Kasumi-1 (cell line): ENCODE data around the gene C16orf95.
A peak's percentile ranks its signal among the peaks of the same experiment; 100 is the strongest.
"Not testable (repeated sequence)": the region's sequence is repeated elsewhere in the genome, so short reads cannot be mapped to it uniquely, and the experiment has no call there.

Experiments used
- DNase-seq, 2 experiments: peaks; one replicate each; lab custom pipeline; 2025; lab: John Stamatoyannopoulos, UW

C16orf95 gene

DNA sequence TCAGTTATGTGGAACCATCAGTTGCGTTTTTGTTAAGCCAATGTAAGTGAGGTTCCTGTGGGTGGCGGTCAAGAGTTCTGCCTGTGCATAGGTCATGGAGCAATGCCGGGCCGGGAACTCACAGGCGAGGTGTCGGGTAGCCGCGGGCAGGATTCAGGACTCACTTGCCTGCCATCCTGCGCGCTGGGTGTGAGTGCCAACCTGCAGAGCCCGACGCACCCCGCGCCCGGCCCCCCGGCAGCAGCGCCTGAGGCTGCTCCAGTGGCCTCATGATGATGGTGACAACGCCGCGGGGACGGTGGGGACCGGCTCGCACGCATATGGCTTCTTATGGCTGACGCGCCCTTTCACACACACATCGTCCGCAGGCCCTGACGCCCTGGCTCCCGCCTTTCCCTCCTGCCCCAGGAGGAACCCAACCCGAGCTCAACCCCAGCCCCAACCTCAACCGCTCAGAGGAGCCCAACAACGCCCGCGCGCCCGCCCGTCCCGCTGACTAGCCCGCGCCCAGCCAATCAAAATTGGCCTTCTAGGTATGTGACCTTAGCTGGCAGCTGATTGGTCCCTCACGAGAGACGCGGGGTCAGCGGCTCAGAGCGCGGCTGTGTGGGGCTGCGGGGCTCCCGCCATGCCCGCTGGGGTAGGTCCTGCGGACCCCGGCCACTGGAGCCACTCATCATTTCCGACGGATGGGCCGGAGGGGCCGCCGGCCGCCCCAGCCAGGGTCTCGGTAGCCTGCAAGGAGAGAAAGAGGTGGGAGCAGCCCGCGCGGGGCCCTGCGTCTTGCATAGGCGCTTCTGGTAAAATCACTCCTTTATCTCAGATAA lies at the start of gene C16orf95:
Gene C16orf95, minus strand, starts transcription at position 470 of the 827 bp plus-strand sequence. Its CDS starts 150 bp downstream, at position 320.
- peak; percentile 87 to 88 for DNase-seq

- no peak for DNase-seq
These were observed 49.7 kb upstream of the C16orf95 start for GRCh38 chr16:87366930-87367329.

DNA sequence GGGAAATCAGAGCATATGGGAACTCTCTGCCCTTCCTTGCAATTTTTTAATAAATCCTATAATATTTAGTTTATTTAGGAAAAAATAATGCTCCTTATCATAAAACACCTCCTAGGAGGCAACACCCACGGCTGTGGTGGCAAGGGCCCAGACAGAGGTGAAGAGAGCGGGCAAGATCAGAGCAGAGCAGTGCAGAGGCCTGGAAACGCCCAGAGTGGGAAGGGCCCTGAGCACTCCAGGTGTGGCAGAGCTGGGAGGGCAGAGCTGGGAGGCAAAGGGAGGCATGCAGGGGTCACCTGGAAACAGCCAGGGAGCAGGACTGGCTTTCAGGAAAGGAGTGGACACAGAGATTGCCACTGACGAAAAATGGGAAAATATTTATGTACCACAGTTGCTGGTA lies 49.1 kb upstream of the C16orf95 start:
- no peak for DNase-seq

DNA sequence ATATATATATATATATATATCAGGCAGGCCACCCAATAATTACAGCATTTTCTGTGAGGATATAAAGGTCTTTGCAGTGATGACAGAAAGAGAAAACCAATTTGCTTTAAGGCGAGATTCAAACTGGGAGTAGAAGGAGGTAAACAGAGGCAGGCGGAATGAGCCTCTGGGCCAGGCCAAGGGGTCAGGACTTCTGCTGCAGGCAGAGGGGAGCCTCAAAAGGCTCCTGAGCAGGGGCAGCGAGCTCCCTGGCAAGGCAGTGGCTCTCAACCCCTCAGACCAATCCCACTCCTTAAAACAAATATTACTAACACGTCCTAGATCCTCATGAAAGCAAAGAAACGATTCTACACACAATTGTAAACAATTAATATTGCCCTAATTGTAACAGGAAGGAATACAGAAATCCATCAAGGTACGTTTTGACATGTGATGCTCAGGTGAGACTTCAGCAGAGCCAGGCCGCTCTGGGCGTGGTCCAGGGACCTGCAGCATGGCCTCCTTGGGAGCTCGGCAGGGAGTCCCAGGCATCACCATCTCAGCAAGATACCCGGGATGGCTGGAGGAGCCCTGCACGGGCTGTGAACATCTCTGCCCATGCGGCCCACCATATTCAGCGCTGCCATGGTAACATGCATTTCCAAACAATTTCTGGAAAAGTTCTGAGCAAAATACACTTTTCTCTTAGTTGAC lies 48.0 kb upstream of the C16orf95 start:
- DNase-seq: no peak

DNA sequence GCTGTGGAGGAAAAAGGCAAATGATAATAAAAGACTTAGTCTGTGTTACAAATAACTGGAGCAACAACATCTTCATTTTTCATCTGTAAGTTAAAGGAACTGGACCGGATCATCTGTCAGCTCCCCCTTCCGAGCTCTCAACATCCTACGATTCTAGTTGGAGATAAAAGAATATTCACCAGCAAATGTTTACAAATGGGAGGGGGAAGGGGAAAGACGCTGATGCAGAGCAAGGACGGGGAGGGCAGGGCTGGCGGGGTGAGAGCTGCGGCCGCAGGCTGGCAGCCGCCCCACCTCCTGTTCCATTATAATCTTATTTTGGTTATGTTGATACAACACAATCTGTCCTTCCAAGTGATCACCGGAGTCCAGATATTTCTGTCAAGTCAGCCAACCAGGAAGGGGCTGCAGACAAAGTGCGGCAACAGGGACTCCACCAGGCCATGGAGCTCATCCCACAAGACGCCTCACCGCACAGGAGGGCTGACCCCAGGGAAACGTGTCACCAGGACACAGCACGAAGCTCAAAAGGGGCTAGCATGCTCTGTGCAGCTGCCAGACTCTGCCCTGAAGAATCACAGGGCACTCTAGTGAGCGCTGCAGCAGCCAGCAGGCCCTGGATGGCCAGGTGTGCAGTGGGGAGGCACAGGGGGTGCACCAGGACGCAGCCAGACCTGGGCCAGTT lies 46.7 kb upstream of the C16orf95 start:
- DNase-seq: no peak

DNA sequence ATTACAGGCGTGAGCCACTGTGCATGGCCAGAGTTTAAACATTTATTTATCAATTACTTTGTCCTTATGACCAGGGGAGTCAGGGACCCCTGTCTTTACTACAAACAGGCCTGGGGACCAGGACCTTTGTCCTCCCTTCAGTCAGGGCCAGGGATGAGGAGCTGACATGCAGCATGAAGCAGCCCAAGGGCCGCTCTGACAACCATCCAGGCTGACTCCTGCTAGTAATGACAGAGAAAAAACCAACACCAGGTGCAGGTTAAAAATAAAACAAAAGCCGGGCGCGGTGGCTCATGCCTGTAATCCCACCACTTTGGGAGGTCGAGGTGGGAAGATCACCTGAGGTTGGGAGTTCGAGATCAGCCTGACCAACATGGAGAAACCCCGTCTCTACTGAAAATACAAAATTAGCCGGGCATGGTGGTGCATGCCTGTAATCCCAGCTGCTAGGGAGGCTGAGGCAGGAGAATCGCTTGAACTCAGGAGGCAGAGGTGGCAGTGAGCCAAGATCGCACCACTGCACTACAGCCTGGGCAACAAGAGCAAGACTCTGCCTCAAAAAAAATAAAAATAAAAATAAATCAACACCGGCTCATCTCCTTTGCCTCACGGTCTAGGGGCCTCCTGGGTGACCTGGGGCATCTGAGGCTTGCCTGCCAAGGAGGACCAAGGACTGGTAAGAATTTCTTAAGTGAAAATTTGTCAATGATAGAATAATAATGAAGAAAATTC lies 45.8 kb upstream of the C16orf95 start:
- not testable (repeated sequence) for DNase-seq

GRCh38 chr16:87361916-87362619 lies 44.9 kb upstream of the C16orf95 start:
- DNase-seq: no peak

- DNase-seq: no peak
These were observed 43.8 kb upstream of the C16orf95 start for GRCh38 chr16:87360862-87361610.

DNA sequence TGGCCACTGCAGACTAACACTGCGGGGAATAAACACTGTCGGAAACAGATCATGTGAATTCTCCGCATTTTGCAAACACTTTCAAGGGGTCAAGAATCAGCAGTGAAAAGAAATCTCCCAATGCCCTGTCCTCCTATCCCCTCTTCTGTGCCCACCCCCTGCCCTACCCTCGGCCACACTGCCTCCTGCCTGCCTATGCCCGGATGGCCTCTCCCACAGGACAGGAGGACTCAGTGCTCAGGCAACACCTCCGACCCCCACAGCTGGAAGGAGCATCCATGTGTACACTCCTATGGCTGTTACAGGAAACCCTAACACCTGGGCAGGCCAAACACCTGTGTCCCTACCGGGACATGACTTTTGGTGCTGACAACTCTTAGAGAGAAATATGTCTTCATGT lies 41.9 kb upstream of the C16orf95 start:
- no peak for DNase-seq

- DNase-seq: no peak
These were observed 41.5 kb upstream of the C16orf95 start for GRCh38 chr16:87358696-87359095.

DNA sequence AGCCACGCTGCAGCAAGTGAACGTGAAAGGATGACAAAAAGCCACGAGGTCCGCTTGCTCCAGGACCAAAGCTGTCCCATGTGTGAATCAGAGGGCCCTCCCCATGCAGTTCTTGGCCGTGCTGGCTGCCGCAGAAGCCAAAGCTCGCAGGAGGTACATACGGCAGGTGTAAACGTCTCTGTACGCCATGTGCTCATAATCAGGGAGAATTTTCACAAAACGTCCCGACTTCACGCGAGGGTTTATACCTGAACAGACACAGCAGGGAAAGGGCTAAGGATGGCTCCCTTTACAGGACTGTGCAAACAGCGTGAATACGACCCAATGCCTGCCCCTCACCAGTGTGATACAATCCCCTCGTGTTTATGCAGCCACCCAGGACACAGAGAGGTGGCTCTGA lies 41.1 kb upstream of the C16orf95 start:
- no peak for DNase-seq

DNA sequence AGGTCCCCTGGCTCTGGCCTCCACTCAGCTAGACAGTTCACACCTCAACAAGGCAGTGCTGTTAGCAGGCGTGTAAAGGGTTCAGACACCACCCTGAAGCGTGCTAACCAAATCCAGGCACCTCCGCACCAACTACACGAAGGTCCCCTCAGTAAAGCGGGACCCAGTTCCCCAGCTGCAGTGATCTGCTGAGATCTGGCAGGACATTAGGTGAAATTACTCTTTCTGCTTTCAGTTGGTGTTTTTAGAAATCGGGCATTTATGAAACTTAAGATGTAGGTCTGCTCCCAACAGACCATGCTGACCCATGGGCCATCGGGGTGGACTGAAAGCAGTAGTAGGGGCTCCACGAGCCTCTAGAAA lies 39.3 kb upstream of the C16orf95 start:
- no peak for DNase-seq

GRCh38 chr16:87353613-87354012 lies 36.4 kb upstream of the C16orf95 start:
- no peak for DNase-seq

- no peak for DNase-seq
These were observed 35.6 kb upstream of the C16orf95 start for GRCh38 chr16:87352818-87353217.

DNA sequence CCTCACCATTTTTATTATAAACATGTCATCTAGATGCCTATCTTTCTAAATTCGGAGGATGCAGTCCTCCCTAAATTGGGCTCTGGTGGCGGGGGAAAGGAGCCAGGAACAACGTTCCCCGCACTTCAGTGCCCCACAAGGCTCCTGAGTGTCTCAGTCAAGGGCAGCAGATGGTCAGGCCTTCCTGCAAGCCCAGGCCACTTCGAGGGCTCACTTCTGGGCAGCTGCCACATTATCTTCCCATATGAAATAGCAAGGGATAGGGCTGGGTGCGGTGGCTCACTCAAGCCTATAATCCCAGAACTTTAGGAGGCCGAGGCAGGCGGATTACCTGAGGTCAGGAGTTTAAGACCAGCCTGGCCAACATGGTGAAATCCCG lies 34.1 kb upstream of the C16orf95 start:
- DNase-seq: no peak

GRCh38 chr16:87350681-87351319 lies 33.6 kb upstream of the C16orf95 start:
- DNase-seq: no peak

DNA sequence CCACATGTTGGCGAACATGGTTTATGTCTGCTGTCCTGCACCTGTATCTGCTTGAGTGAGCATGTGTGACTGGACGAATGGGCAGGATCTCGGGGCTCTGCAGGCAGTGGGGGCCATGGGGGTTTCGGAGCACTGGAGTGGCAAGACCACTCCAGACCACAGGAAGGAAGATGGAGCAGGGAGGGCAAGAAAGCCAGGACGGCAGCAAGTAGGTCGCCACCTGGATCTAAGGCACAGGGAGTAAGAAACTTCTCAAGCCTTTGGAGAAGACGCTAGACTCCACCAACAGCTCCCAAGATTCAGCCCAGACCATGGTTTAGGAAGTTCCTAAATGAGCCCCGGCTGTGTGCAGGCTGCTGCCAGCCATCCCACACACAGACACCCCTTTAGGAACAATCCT lies 32.8 kb upstream of the C16orf95 start:
- no peak for DNase-seq

- no peak for DNase-seq
These were observed 31.5 kb upstream of the C16orf95 start for GRCh38 chr16:87348616-87349157.

- DNase-seq: no peak
These were observed 30.9 kb upstream of the C16orf95 start for GRCh38 chr16:87347932-87348615.
